ENCODE results near the gene BRPF3. TPM values are rescaled to one million over a fixed set of nuclear protein-coding genes. Genes with fewer than 3 reads are reported as not detected.

Gene BRPF3
- total and polyA plus RNA-seq, 2 of the 13 experiments (the other 11 are each of a cell fraction or from before 2014, with no cell fraction given) = 12.3 to 22.9 TPM

DNA sequence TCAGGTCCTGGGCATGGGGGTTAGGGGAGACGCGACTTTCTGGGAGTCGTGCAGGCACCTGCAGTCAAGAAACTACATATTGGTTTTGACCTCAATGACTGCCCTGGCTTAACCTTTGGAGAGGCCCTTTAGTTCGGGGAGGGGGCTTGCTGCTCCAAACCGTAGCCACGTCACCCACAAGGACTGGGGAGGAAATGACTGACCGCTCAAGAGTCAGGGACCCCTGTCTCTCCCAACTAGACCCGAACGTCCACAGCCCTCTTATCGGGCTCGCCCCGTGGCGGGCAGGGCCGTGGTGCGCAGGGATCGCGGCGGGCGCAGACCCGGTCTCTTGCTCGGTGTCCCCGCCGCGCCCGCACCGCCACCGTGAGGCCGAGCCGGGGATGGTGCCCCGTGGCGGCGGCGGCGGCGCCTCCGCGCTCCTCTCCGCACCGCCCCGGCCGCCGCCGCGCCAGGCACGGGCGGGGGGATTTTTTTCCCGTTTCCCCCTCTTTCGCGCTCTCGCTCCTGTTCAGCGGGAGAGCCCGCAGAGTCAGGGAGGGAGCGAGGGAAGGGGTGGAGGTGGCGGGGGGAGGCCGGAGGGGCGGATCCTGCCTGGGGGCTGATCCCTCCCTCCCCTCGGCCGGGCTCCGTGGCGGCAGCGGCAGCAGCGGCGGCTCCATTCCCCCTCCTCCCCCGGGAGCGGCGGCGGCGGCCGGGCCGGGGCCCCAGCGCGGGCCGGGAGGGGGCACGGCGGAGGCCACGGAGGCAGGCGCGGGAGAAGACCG lies at the start of gene BRPF3 (continued):
- TF ChIP-seq RCOR2 (CRISPR knock-in tag; IDR thresholded peaks at IDR 0.05) (0 out of 2 replicates have a peak, but pooled peaks have one; percentile 36), MEIS2 (CRISPR knock-in tag; IDR thresholded peaks at IDR 0.05) (no peak), HOXA5 (CRISPR knock-in tag; IDR thresholded peaks at IDR 0.05) (no peak), ZNF674 (CRISPR knock-in tag; IDR thresholded peaks at IDR 0.05; ENCODE audit: low read depth) (peak; percentile 91; the same call in 1 of the 2 replicates), ASH2L (IDR thresholded peaks at IDR 0.05; ENCODE audit: insufficient read length, low read depth, low read length) (peak; percentile 50), RXRA (CRISPR knock-in tag; IDR thresholded peaks at IDR 0.05) (peak; percentile 74), BHLHE40 (IDR thresholded peaks at IDR 0.05; ENCODE audit: low read length) (peak; percentile 39), ZNF382 (CRISPR knock-in tag; IDR thresholded peaks at IDR 0.05; ENCODE audit: borderline replicate concordance) (no peak), ZSCAN25 (CRISPR knock-in tag; IDR thresholded peaks at IDR 0.05) (peak; percentile 89), ZNF775 (CRISPR knock-in tag; IDR thresholded peaks at IDR 0.05; ENCODE audit: borderline replicate concordance) (no peak), MAF1 (CRISPR knock-in tag; IDR thresholded peaks at IDR 0.05; ENCODE audit: borderline replicate concordance) (no peak), MTF1 (CRISPR knock-in tag; IDR thresholded peaks at IDR 0.05) (no peak), ZNF670 (CRISPR knock-in tag; IDR thresholded peaks at IDR 0.05; ENCODE audit: borderline replicate concordance) (no peak), ZNF10 (CRISPR knock-in tag; IDR thresholded peaks at IDR 0.05; ENCODE audit: borderline replicate concordance, low read depth) (no peak), MTA1 (CRISPR knock-in tag; IDR thresholded peaks at IDR 0.05; ENCODE audit: borderline replicate concordance) (peak; percentile 68), RELA (CRISPR knock-in tag; IDR thresholded peaks at IDR 0.05) (no peak), ZNF782 (CRISPR knock-in tag; IDR thresholded peaks at IDR 0.05; ENCODE audit: borderline replicate concordance) (0 out of 2 replicates have a peak, but pooled peaks have one; percentile 34), ETV6 (CRISPR knock-in tag; conservative IDR thresholded peaks at IDR 0.05) (no peak), ZNF234 (CRISPR knock-in tag; conservative IDR thresholded peaks at IDR 0.05) (no peak), KAT7 (CRISPR knock-in tag; IDR thresholded peaks at IDR 0.05; ENCODE audit: borderline replicate concordance) (no peak)
- TF ChIP-seq, protein P1, sequence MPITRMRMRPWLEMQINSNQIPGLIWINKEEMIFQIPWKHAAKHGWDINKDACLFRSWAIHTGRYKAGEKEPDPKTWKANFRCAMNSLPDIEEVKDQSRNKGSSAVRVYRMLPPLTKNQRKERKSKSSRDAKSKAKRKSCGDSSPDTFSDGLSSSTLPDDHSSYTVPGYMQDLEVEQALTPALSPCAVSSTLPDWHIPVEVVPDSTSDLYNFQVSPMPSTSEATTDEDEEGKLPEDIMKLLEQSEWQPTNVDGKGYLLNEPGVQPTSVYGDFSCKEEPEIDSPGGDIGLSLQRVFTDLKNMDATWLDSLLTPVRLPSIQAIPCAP (CRISPR knock-in tag; IDR thresholded peaks at IDR 0.05; ENCODE audit: low read depth) = no peak
- TF ChIP-seq, protein P2, sequence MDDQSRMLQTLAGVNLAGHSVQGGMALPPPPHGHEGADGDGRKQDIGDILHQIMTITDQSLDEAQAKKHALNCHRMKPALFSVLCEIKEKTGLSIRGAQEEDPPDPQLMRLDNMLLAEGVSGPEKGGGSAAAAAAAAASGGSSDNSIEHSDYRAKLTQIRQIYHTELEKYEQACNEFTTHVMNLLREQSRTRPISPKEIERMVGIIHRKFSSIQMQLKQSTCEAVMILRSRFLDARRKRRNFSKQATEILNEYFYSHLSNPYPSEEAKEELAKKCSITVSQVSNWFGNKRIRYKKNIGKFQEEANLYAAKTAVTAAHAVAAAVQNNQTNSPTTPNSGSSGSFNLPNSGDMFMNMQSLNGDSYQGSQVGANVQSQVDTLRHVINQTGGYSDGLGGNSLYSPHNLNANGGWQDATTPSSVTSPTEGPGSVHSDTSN (CRISPR knock-in tag; IDR thresholded peaks at IDR 0.05; ENCODE audit: borderline replicate concordance) = no peak
- TF ChIP-seq, protein P3, sequence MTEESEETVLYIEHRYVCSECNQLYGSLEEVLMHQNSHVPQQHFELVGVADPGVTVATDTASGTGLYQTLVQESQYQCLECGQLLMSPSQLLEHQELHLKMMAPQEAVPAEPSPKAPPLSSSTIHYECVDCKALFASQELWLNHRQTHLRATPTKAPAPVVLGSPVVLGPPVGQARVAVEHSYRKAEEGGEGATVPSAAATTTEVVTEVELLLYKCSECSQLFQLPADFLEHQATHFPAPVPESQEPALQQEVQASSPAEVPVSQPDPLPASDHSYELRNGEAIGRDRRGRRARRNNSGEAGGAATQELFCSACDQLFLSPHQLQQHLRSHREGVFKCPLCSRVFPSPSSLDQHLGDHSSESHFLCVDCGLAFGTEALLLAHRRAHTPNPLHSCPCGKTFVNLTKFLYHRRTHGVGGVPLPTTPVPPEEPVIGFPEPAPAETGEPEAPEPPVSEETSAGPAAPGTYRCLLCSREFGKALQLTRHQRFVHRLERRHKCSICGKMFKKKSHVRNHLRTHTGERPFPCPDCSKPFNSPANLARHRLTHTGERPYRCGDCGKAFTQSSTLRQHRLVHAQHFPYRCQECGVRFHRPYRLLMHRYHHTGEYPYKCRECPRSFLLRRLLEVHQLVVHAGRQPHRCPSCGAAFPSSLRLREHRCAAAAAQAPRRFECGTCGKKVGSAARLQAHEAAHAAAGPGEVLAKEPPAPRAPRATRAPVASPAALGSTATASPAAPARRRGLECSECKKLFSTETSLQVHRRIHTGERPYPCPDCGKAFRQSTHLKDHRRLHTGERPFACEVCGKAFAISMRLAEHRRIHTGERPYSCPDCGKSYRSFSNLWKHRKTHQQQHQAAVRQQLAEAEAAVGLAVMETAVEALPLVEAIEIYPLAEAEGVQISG (CRISPR knock-in tag; IDR thresholded peaks at IDR 0.05) = 0 out of 2 replicates have a peak, but pooled peaks have one; percentile 51
- TF ChIP-seq, protein P4, sequence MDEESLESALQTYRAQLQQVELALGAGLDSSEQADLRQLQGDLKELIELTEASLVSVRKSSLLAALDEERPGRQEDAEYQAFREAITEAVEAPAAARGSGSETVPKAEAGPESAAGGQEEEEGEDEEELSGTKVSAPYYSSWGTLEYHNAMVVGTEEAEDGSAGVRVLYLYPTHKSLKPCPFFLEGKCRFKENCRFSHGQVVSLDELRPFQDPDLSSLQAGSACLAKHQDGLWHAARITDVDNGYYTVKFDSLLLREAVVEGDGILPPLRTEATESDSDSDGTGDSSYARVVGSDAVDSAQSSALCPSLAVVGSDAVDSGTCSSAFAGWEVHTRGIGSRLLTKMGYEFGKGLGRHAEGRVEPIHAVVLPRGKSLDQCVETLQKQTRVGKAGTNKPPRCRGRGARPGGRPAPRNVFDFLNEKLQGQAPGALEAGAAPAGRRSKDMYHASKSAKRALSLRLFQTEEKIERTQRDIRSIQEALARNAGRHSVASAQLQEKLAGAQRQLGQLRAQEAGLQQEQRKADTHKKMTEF (CRISPR knock-in tag; IDR thresholded peaks at IDR 0.05) = peak; percentile 51; the same call in 1 of the 2 replicates

Measured in HepG2 (cell line).